GM12872 (cell line): ENCODE results near the gene CENPN.

Source experiments
- CTCF ChIP-seq: IDR thresholded peaks from 3 replicates; pipeline ENCODE4 v1.5.1; 2011; ENCODE audit warnings: low read depth, mild to moderate bottlenecking, low read length, moderate library complexity; ENCODE audit not compliant: insufficient read depth

CENPN gene

GRCh38 chr16:81070979-81071378, 64.0 kb downstream of the CENPN start:
- TF ChIP-seq CTCF, result no peak

GRCh38 chr16:81071805-81072204, 64.8 kb downstream of the CENPN start:
- TF ChIP-seq CTCF, result no peak

- no peak for TF ChIP-seq CTCF
Observed at GRCh38 chr16:81073560-81074330, 66.7 kb downstream of the CENPN start.

DNA sequence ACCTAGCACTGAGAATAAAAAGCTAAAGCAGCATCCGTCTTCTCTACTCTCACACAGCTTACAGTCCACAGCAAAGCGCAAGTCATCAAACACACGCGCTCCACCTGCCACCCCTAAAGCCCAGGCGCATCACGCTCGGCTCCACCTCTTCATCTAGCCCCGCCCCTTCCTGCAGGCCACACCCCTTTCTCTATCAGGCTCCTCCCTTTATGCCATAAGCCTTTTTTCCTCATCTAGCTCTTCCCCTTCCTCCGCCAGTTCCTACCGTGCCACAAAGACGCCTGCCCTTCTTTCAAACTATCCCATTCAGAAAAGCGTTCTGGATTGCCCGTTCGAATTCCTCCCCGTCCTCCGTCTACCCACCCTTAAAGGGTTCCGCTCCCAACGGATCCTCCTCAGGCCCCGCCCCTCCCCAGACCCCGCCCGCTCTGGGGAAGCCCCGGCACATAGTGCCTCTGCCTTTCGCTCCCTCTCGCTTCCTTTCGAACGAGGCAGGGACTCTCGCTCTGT, 69.6 kb downstream of the CENPN start:
- TF ChIP-seq CTCF, result no peak

- TF ChIP-seq CTCF, result no peak
Observed at GRCh38 chr16:81077076-81077940, 70.3 kb downstream of the CENPN start, which contains the start of gene C16orf46. C16orf46 (minus strand) TSS chr16:81077238; CDS start chr16:81063955, 13,283 bp downstream.

DNA sequence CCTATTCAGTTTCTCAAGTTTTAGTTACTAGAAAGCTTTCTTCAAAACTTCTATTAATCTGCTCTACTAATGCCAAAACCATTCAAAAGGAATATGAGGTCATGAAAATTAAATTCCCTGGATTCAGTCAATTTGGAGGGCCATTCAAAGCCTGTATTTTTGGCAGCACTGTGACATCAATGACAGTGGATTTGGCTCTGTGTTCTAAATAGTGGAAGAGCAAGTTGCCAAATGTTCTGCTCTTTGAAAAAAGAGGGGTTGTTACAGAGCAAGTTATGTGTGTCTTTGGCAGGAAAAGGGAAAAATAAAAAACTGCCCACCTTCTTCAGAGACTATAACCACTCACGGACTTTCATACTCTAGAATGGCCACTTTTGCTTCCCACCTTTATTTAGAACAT, 73.2 kb downstream of the CENPN start:
- no peak for TF ChIP-seq CTCF

DNA sequence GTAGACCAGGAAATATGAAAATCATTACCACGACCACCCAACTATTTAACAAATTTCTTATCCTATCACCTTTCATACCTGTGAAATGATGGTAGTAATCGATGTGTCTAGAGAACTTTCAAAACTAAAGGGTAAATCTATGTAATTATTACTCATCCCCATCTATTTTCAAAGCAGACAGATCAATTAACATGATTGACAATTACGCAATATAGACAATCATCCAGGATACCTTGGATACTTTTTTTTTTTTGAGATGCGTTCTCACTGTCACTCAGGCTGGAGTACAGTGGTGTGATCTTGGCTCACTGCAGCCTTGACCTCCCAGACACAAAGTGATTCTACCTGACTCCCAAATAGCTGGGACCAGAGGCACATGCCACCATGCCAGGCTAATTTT, 74.0 kb downstream of the CENPN start:
- TF ChIP-seq CTCF, result no peak
